Heart left ventricle (tissue), 13 donors: ENCODE results near the gene ZNF497.

Source experiments
- CTCF ChIP-seq, 12 donors: fragments of 200-600 bp; sonication (generic) in 4 of 12; IDR thresholded peaks; one replicate each; pipeline versions ENCODE4 v1.5.0 to v1.8.0; 2018 to 2022; ENCODE audit warnings: antibody characterized with exemption in 12 of 12, mild to moderate bottlenecking in 5 of 12
- POLR2A ChIP-seq, 2 donors: fragments of 450-650 bp; IDR thresholded peaks; one replicate each; pipeline ENCODE4 v1.6.1; 2017; ENCODE audit warnings: antibody characterized with exemption in 2 of 2, mild to moderate bottlenecking in 2 of 2, moderate library complexity in 2 of 2
- donor health status: ischemic (EF 13 %, LVEDD 7.1; RV severe dilation, severe dysfunction).
- donor health status: DM: no; HTN: yes; CAD: no.
- donor health status: DM: no; HTN: no; CAD: no.
- donor health status: ischemic (EF 25% LVEDD 6.9; RV normal size, moderate dysfunction).
- donor health status: ischemic (EF 25% LVEDD 5.7; RV mildly dilated, moderate dysfunction).
- donor health status: ischemic (EF 35%, LVEDD 5.7; RV mildly dilated, moderate dysfunction).
- donor health status: nonischemic (EF 11% LVEDD 7.7; RV severe dilation, severe dysfunction).
- donor health status: DM: yes; HTN: yes; CAD: no.
- donor health status: PGD.
- donor health status: ischemic (EF 29% LVEDD 5.4; RV normal size, mild dysfunction).
- donor health status: nonischemic (EF 23%, LVEDD 6.1; RV moderate dilation, normal function).

GRCh38 chr19:58349590-58349989 lies 13.0 kb downstream of the ZNF497 start:
- no peak for TF ChIP-seq CTCF (IDR thresholded peaks at IDR 0.05)
- no peak for TF ChIP-seq POLR2A (IDR thresholded peaks at IDR 0.05)
